GM23248 (cell line): ENCODE data around the gene MAVS.

Experiments
- EZH2 ChIP-seq: fragments of 200-600 bp; sonication (generic); IDR thresholded peaks from 2 replicates; pipeline ENCODE4 v1.6.1; 2018; ENCODE audit warnings: antibody characterized with exemption, mild to moderate bottlenecking; ENCODE audit not compliant: insufficient read depth, poor library complexity, severe bottlenecking
- EZH2phosphoT487 ChIP-seq: fragments of 200-600 bp; sonication (generic); IDR thresholded peaks from 2 replicates; pipeline ENCODE4 v1.6.1; 2018; ENCODE audit warnings: antibody characterized with exemption, moderate library complexity, mild to moderate bottlenecking, low read depth; ENCODE audit not compliant: insufficient read depth

- no peak for TF ChIP-seq EZH2
- no peak for TF ChIP-seq EZH2phosphoT487
Observed at GRCh38 chr20:3864518-3864917, 17.9 kb downstream of the MAVS start.
